Fibroblast of the aortic adventitia (primary cell): ENCODE data around the gene C12orf56. TPM values are rescaled to one million over a fixed set of nuclear protein-coding genes. Genes with fewer than 3 reads are reported as not detected.

Experiments
- DNase-seq: peaks from one replicate; pipeline ENCODE4 v3.0.0-alpha.2; 2010; ENCODE audit warnings: low read depth
- H3K4me3 ChIP-seq: 2 replicates; pipeline ENCODE4 v1.5.1; 2011; ENCODE audit warnings: low read depth, mild to moderate bottlenecking, control low read depth, low read length, moderate library complexity
- CTCF ChIP-seq: IDR thresholded peaks from 2 replicates; pipeline ENCODE4 v1.5.1; 2011; ENCODE audit warnings: mild to moderate bottlenecking, low read length, control low read depth, inconsistent platforms; ENCODE audit not compliant: insufficient read depth
- total RNA-seq: library from RNA; depleted of rRNA; stranded (reverse); fragments of >200 nt; gene quantifications from 2 replicates; pipeline ENCODE4 v1.2.3, GENCODE V29; 2012; ENCODE audit warnings: low replicate concordance

C12orf56 gene
- total RNA-seq, 1 donor, result 4.0 TPM

GRCh38 chr12:64258576-64258975, 132.0 kb downstream of the C12orf56 start:
- no peak for TF ChIP-seq CTCF
- H3K4me3 ChIP-seq, result no peak overlapping the region
- DNase-seq, result no peak

GRCh38 chr12:64256166-64256800, 134.3 kb downstream of the C12orf56 start:
- TF ChIP-seq CTCF, result peak; percentile 66
- DNase-seq, result peak; percentile 85
- H3K4me3 ChIP-seq, result no peak overlapping the region

GRCh38 chr12:64255249-64255648, 135.3 kb downstream of the C12orf56 start:
- no peak for TF ChIP-seq CTCF
- H3K4me3 ChIP-seq, result no peak overlapping the region
- peak; percentile 18 for DNase-seq

- no peak for DNase-seq
- no peak for TF ChIP-seq CTCF
- no peak overlapping the region for H3K4me3 ChIP-seq
These were observed 137.2 kb downstream of the C12orf56 start for GRCh38 chr12:64253356-64253755.

- peak; percentile 92 for DNase-seq
- H3K4me3 ChIP-seq, result no peak overlapping the region
- TF ChIP-seq CTCF, result no peak
These were observed 137.9 kb downstream of the C12orf56 start for GRCh38 chr12:64252681-64253080.

- H3K4me3 ChIP-seq, result no peak overlapping the region
- no peak for TF ChIP-seq CTCF
- DNase-seq, result no peak
These were observed 146.7 kb downstream of the C12orf56 start for GRCh38 chr12:64243809-64244208.

GRCh38 chr12:64240781-64241180, 149.8 kb downstream of the C12orf56 start:
- H3K4me3 ChIP-seq, result no peak overlapping the region
- TF ChIP-seq CTCF, result no peak
- DNase-seq, result no peak
